Measurements from ENCODE around the gene RPS18. TPM values are rescaled to one million over a fixed set of nuclear protein-coding genes. Genes with fewer than 3 reads are reported as not detected.
"Not testable (repeated sequence)": the region's sequence is repeated elsewhere in the genome, so short reads cannot be mapped to it uniquely, and the experiment has no call there.

The RPS18 gene
- total RNA-seq, 4 donors from 2014 or later = 4,043 to 6,696 (median 6,204) TPM

DNA sequence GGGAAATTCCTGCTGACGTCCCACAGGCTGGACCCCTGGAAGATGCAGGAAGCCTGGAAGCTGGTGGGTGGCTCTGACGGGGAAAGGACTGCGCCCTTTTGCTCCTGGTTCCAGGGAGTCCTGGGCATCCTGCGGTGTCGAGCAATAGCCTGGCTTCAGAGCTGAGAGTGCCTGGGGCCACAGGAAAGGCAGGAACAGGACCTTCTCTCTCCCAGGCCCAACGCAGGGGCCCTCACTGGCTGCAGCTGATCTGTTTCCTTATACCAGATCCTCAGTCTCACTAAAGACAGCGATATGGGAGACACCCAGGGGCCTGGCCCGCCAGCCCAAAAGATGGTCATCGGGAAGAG is 6.5 kb downstream of the RPS18 start:
- no peak for DNase-seq (ENCODE audit: low spot score in 2 of 2)
- H3K4me3 ChIP-seq (ENCODE audit: low read depth, poor library complexity, severe bottlenecking) = no peak overlapping the region
- TF ChIP-seq POLR2A (IDR thresholded peaks at IDR 0.05) (no peak), CTCF (IDR thresholded peaks at IDR 0.05) (no peak)
- 71 to 78% methylated on average over 8 to 9 of the region's 9 CpGs for WGBS, 2 donors
- intact Hi-C loops (cut with DNase I; ENCODE audit: low total_unique reads) = no loop called here

DNA sequence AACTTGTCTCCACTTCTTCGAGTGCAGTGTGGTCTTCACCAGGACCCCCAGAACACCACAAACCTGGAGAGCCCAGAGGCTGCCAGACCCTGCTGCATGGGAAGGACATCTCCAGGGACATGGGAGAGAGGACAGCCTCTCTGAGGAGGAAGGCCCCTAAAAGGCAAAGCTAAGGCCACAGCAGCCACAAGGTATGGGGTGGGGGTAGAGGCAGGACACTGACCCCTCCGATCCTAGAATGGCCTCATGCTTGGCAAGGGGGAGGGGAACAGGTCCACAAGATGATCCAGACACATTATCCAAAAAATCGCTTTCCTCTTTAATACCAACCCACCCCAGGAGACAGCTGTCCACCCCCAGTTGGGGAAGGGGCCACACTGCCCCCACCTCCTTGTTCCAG is 6.9 kb downstream of the RPS18 start:
- intact Hi-C loops (cut with DNase I; ENCODE audit: low total_unique reads) = no loop called here
- DNase-seq (ENCODE audit: low spot score in 2 of 2) = no peak
- TF ChIP-seq CTCF (IDR thresholded peaks at IDR 0.05) (no peak), POLR2A (IDR thresholded peaks at IDR 0.05) (no peak)
- H3K4me3 ChIP-seq (ENCODE audit: low read depth, poor library complexity, severe bottlenecking) = no peak overlapping the region
- WGBS, 2 donors = 85 to 89% methylated on average over 3 of the region's 3 CpGs

GRCh38 chr6:33279257-33279695 is 7.4 kb downstream of the RPS18 start:
- TF ChIP-seq CTCF (IDR thresholded peaks at IDR 0.05) (no peak), POLR2A (IDR thresholded peaks at IDR 0.05) (no peak)
- 75 to 77% methylated on average over 13 of the region's 13 CpGs for WGBS, 2 donors
- no peak for DNase-seq (ENCODE audit: low spot score in 2 of 2)
- no peak overlapping the region for H3K4me3 ChIP-seq (ENCODE audit: low read depth, poor library complexity, severe bottlenecking)
- intact Hi-C loops (cut with DNase I; ENCODE audit: low total_unique reads) = no loop called here

DNA sequence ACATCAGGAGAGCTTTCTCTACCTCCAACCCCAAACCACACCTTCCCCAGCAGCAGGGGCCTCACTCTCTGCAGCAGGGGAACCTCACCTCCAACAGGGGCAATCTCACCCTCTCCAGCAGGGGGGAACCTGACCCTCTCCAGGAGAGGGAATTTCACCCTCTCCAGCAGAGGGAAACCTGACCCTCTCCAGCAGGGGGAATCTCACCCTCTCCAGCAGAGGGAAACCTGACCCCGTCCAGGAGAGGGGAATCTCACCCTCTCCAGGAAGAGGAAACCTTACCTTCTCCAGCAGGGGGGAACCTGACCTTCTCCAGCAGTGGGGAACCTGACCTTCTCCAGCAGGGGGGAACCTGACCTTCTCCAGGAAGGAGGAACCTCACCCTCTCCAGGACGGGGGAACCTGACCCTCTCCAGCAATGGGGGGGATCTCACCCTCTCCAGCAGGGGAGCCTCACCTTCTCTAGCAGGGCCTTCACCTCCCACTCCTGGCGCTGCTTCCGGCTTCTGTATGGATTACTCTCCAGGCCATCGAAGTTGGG is 8.2 kb downstream of the RPS18 start:
- no peak for DNase-seq (ENCODE audit: low spot score in 2 of 2)
- TF ChIP-seq CTCF (IDR thresholded peaks at IDR 0.05) (no peak), POLR2A (IDR thresholded peaks at IDR 0.05) (no peak)
- intact Hi-C loops (cut with DNase I; ENCODE audit: low total_unique reads) = no loop called here
- no peak overlapping the region for H3K4me3 ChIP-seq (ENCODE audit: low read depth, poor library complexity, severe bottlenecking)
- WGBS, 2 donors = 52 to 61% methylated on average over 5 of the region's 5 CpGs

DNA sequence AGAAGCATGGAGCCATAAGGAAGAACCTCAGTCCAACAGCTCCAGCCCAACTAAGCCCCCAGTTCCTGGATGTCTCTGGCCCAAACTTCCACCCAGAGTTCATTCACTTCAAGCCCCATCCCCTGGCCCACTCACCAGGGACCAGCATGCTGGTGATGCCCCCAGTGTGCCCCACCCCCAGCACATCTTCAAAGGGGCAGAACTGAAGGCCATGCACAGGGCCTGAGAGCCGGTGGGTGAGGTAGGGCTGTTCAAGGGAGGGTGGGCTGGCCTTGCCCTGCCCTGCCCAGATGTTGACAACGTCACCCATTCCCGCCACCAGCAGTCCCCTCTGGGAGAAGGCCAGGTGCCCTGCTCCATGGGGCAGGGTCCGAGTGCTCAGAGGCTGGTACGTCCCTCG is 8.7 kb downstream of the RPS18 start:
- DNase-seq (ENCODE audit: low spot score in 2 of 2) = no peak
- intact Hi-C loops (cut with DNase I; ENCODE audit: low total_unique reads) = no loop called here
- 78 to 92% methylated on average over 4 to 6 of the region's 6 CpGs for WGBS, 2 donors
- no peak for TF ChIP-seq POLR2A (IDR thresholded peaks at IDR 0.05)
- no peak for TF ChIP-seq CTCF (IDR thresholded peaks at IDR 0.05)
- no peak overlapping the region for H3K4me3 ChIP-seq (ENCODE audit: low read depth, poor library complexity, severe bottlenecking)

- DNase-seq (ENCODE audit: low spot score in 2 of 2); H3K4me3 ChIP-seq (ENCODE audit: low read depth, poor library complexity, severe bottlenecking); intact Hi-C loops (cut with DNase I; ENCODE audit: low total_unique reads): not testable (repeated sequence)
- WGBS, 2 donors = 85 to 92% methylated on average over 4 of the region's 4 CpGs
Measured at GRCh38 chr6:33285214-33285613, 13.3 kb downstream of the RPS18 start.
